HepG2 (cell line): Measurements from ENCODE around the gene NIP7. TPM values are rescaled to one million over a fixed set of nuclear protein-coding genes. Genes with fewer than 3 reads are reported as not detected.

Source experiments
- CEBPB ChIP-seq: IDR thresholded peaks from 2 replicates; pipeline ENCODE4 v1.6.1; 2011; ENCODE audit warnings: low read depth, low read length, improper control_type of control experiment, borderline replicate concordance
- GPN1 ChIP-seq: sonication (generic); formaldehyde crosslinking; IDR thresholded peaks from 2 replicates; pipeline ENCODE4 v1.5.1; 2020; ENCODE audit warnings: missing genetic modification reagents, borderline replicate concordance
- JARID2 ChIP-seq: sonication (generic); formaldehyde crosslinking; IDR thresholded peaks from 2 replicates; pipeline ENCODE4 v1.8.1; 2023; ENCODE audit warnings: missing genetic modification reagents, inconsistent platforms; ENCODE audit not compliant: insufficient replicate concordance
- JUND ChIP-seq: sonication (generic); formaldehyde crosslinking; IDR thresholded peaks from 2 replicates; pipeline ENCODE4 v1.8.0; 2022; ENCODE audit warnings: mild to moderate bottlenecking, missing genetic modification reagents
- KLF11 ChIP-seq: IDR thresholded peaks from 2 replicates; pipeline ENCODE4 v1.6.1; 2016; ENCODE audit warnings: missing compliant biosample characterization
- MED1 ChIP-seq: sonication (generic); formaldehyde crosslinking; IDR thresholded peaks from 2 replicates; pipeline ENCODE4 v1.4.0; 2020; ENCODE audit warnings: missing genetic modification reagents
- MYNN ChIP-seq: sonication (generic); formaldehyde crosslinking; IDR thresholded peaks from 2 replicates; pipeline ENCODE4 v1.4.0; 2020; ENCODE audit warnings: mild to moderate bottlenecking, low read depth, missing genetic modification reagents
- NR2F1 ChIP-seq, 2 experiments: fragments of 450-650 bp in 1 of 2; formaldehyde crosslinking in 1 of 2; IDR thresholded peaks; 2 replicates each; pipeline versions ENCODE4 v1.5.0 to v1.6.1; 2016 to 2020; ENCODE audit warnings: mild to moderate bottlenecking in 1 of 2, missing compliant biosample characterization in 1 of 2, missing genetic modification reagents in 1 of 2, moderate library complexity in 1 of 2
- POGZ ChIP-seq: sonication (generic); formaldehyde crosslinking; IDR thresholded peaks from 2 replicates; pipeline ENCODE4 v1.4.0; 2020; ENCODE audit warnings: mild to moderate bottlenecking, missing genetic modification reagents
- SKIL ChIP-seq: sonication (generic); formaldehyde crosslinking; IDR thresholded peaks from 2 replicates; pipeline ENCODE4 v1.8.0; 2022; ENCODE audit warnings: missing genetic modification reagents, mild to moderate bottlenecking, moderate library complexity, borderline replicate concordance
- UBTF ChIP-seq: sonication (generic); formaldehyde crosslinking; IDR thresholded peaks from 2 replicates; pipeline ENCODE4 v1.4.0; 2020; ENCODE audit warnings: mild to moderate bottlenecking, missing genetic modification reagents
- ZNF230 ChIP-seq: sonication (generic); formaldehyde crosslinking; IDR thresholded peaks from 2 replicates; pipeline ENCODE4 v1.4.0; 2020; ENCODE audit warnings: mild to moderate bottlenecking, missing genetic modification reagents
- ZNF326 ChIP-seq: sonication (generic); formaldehyde crosslinking; IDR thresholded peaks from 2 replicates; pipeline ENCODE4 v1.4.0; 2020; ENCODE audit warnings: missing genetic modification reagents, borderline replicate concordance
- ZNF710 ChIP-seq: sonication (generic); formaldehyde crosslinking; IDR thresholded peaks from 2 replicates; pipeline ENCODE4 v1.5.0; 2020; ENCODE audit warnings: mild to moderate bottlenecking, missing genetic modification reagents, borderline replicate concordance
- ZNF737 ChIP-seq: sonication (generic); formaldehyde crosslinking; IDR thresholded peaks from 2 replicates; pipeline ENCODE4 v1.5.0; 2020; ENCODE audit warnings: missing genetic modification reagents, mild to moderate bottlenecking, borderline replicate concordance
- ZNF883 ChIP-seq: sonication (generic); formaldehyde crosslinking; IDR thresholded peaks from 2 replicates; pipeline ENCODE4 v1.5.1; 2020; ENCODE audit warnings: mild to moderate bottlenecking, missing genetic modification reagents; ENCODE audit errors: not compliant biosample characterization
- ZZZ3 ChIP-seq: sonication (generic); formaldehyde crosslinking; IDR thresholded peaks from 2 replicates; pipeline ENCODE4 v1.4.0; 2020; ENCODE audit warnings: missing genetic modification reagents, mild to moderate bottlenecking, borderline replicate concordance
- polyA plus RNA-seq, 8 experiments: library from polyadenylated mRNA; depleted of rRNA in 3 of 8; stranded (reverse) in 7 of 8; unstranded in 1 of 8; fragments of >200 nt; fragmentation: Illumina TruSeq in 4 of 8; extraction: Trizol in 4 of 8; gene quantifications; 2 replicates each; pipeline versions ENCODE4 v1.2.1 to v1.2.3, GENCODE V29; 2011 to 2016; ENCODE audit warnings: low read depth in 4 of 8, missing spikeins in 1 of 8, mixed read lengths in 1 of 8; ENCODE audit not compliant: insufficient read depth in 1 of 8
- total RNA-seq, 5 experiments: library from RNA; depleted of rRNA; stranded (reverse); fragments of >200 nt; fragmentation: Illumina TruSeq; extraction: Trizol; gene quantifications; 2 replicates each; pipeline ENCODE4 v1.2.3, GENCODE V29; 2016; ENCODE audit warnings: low read depth in 1 of 5
- TF ChIP-seq, protein P1 (sequence below): IDR thresholded peaks from 2 replicates; pipeline ENCODE4 v1.6.1; 2016; ENCODE audit warnings: missing compliant biosample characterization, missing genetic modification reagents, borderline replicate concordance

Gene NIP7
- total and polyA plus RNA-seq, 2 of the 13 experiments (the other 11 are each of a cell fraction or from before 2014, with no cell fraction given): 15.3 to 114 TPM

- TF ChIP-seq UBTF (CRISPR knock-in tag) (peak; percentile 98), ZNF737 (no peak), CEBPB (no peak), ZNF230 (no peak), ZNF710 (CRISPR knock-in tag) (peak; percentile 87), POGZ (CRISPR knock-in tag) (peak; percentile 83), ZNF326 (CRISPR knock-in tag) (no peak), ZZZ3 (CRISPR knock-in tag) (no peak), NR2F1 (CRISPR knock-in tag; IDR thresholded peaks at IDR 0.05) (no peak), JARID2 (CRISPR knock-in tag) (no peak), KLF11 (CRISPR knock-in tag) (peak; percentile 69; the same call in 1 of the 2 replicates), MED1 (CRISPR knock-in tag) (peak; percentile 87), ZNF883 (peak; percentile 97), GPN1 (CRISPR knock-in tag) (no peak; the same call in 1 of the 2 replicates), SKIL (peak; percentile 67; the same call in 1 of the 2 replicates), JUND (CRISPR knock-in tag) (peak; percentile 25; the same call in 1 of the 2 replicates), MYNN (no peak)
- TF ChIP-seq, protein P1, sequence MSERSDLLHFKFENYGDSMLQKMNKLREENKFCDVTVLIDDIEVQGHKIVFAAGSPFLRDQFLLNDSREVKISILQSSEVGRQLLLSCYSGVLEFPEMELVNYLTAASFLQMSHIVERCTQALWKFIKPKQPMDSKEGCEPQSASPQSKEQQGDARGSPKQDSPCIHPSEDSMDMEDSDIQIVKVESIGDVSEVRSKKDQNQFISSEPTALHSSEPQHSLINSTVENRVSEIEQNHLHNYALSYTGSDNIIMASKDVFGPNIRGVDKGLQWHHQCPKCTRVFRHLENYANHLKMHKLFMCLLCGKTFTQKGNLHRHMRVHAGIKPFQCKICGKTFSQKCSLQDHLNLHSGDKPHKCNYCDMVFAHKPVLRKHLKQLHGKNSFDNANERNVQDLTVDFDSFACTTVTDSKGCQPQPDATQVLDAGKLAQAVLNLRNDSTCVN (CRISPR knock-in tag): no peak
These were observed 9.1 kb upstream of the NIP7 start, which contains the start of gene PDF (continued) for GRCh38 chr16:69330286-69331109.
